KMS-11 (cell line): ENCODE data around the gene JAG2.

Source experiments
- H2AFZ ChIP-seq: fragments of 200-600 bp; sonication (generic); 2 replicates; pipeline ENCODE4 v1.6.1; 2016; ENCODE audit warnings: antibody characterized with exemption, mixed run types, low read depth
- H3K27ac ChIP-seq: fragments of 200-600 bp; sonication (generic); 2 replicates; pipeline ENCODE4 v1.6.1; 2016; ENCODE audit warnings: mild to moderate bottlenecking, mixed run types
- H3K27me3 ChIP-seq: fragments of 200-600 bp; sonication (generic); 2 replicates; pipeline ENCODE4 v1.6.1; 2017; ENCODE audit warnings: mild to moderate bottlenecking, low read depth, mixed run types, moderate library complexity; ENCODE audit not compliant: insufficient read depth
- H3K36me3 ChIP-seq: fragments of 200-600 bp; sonication (generic); 2 replicates; pipeline ENCODE4 v1.6.1; 2017; ENCODE audit warnings: mild to moderate bottlenecking, mixed run types; ENCODE audit not compliant: insufficient read depth
- H3K4me1 ChIP-seq: fragments of 200-600 bp; sonication (generic); 2 replicates; pipeline ENCODE4 v1.6.1; 2016; ENCODE audit warnings: mild to moderate bottlenecking, low read depth, mixed run types; ENCODE audit not compliant: poor library complexity, severe bottlenecking
- H3K4me2 ChIP-seq: fragments of 200-600 bp; sonication (generic); 2 replicates; pipeline ENCODE4 v1.7.0; 2016; ENCODE audit warnings: mild to moderate bottlenecking, mixed run types
- H3K4me3 ChIP-seq: fragments of 200-600 bp; sonication (generic); IDR thresholded peaks from 2 replicates; pipeline ENCODE4 v1.6.1; 2017; ENCODE audit warnings: low read depth, low read length, mixed read lengths; ENCODE audit not compliant: insufficient read depth
- H3K79me2 ChIP-seq: fragments of 200-600 bp; sonication (generic); 2 replicates; pipeline ENCODE4 v1.6.1; 2016; ENCODE audit warnings: low read depth, mixed run types; ENCODE audit not compliant: insufficient read depth
- H3K9ac ChIP-seq: fragments of 200-600 bp; sonication (generic); 2 replicates; pipeline ENCODE4 v1.6.1; 2016; ENCODE audit warnings: mild to moderate bottlenecking, mixed run types
- H4K20me1 ChIP-seq: fragments of 200-600 bp; sonication (generic); 2 replicates; pipeline ENCODE4 v1.6.1; 2016; ENCODE audit warnings: mild to moderate bottlenecking, mixed run types; ENCODE audit not compliant: insufficient read depth
- CTCF ChIP-seq: fragments of 200-600 bp; sonication (generic); conservative IDR thresholded peaks from 2 replicates; pipeline ENCODE4 v1.6.1; 2017; ENCODE audit warnings: low read depth, mild to moderate bottlenecking, antibody characterized with exemption, low read length, moderate library complexity, mixed read lengths

JAG2 gene

GRCh38 chr14:105214324-105214915 is 45.8 kb upstream of the JAG2 start:
- Histone ChIP-seq H3K79me2 (no peaks in the 10 kb centered on the region), H2AFZ (no peak overlapping the region), H3K27me3 (no peaks in the 10 kb centered on the region), H3K9ac (no peak overlapping the region), H3K27ac (no peak overlapping the region), H3K4me3 (no peak overlapping the region), H3K4me1 (no peaks in the 10 kb centered on the region), H4K20me1 (no peaks in the 10 kb centered on the region), H3K4me2 (no peak overlapping the region), H3K36me3 (no peaks in the 10 kb centered on the region)
- no peak for TF ChIP-seq CTCF

GRCh38 chr14:105213361-105213760 is 44.8 kb upstream of the JAG2 start:
- H3K4me2 ChIP-seq, result no peak overlapping the region
- no peak overlapping the region for H2AFZ ChIP-seq
- H3K79me2 ChIP-seq, result no peaks in the 10 kb centered on the region
- no peak overlapping the region for H3K9ac ChIP-seq
- H3K4me1 ChIP-seq, result no peaks in the 10 kb centered on the region
- TF ChIP-seq CTCF, result no peak
- no peaks in the 10 kb centered on the region for H3K27me3 ChIP-seq
- H4K20me1 ChIP-seq, result no peaks in the 10 kb centered on the region
- H3K27ac ChIP-seq, result no peak overlapping the region
- H3K4me3 ChIP-seq, result no peak overlapping the region
- H3K36me3 ChIP-seq, result no peaks in the 10 kb centered on the region

GRCh38 chr14:105212541-105213300 is 44.1 kb upstream of the JAG2 start:
- Histone ChIP-seq H3K4me2 (no peak overlapping the region), H3K4me3 (no peak overlapping the region), H3K9ac (no peak overlapping the region), H2AFZ (no peak overlapping the region), H3K27ac (no peak overlapping the region), H4K20me1 (no peaks in the 10 kb centered on the region), H3K36me3 (no peaks in the 10 kb centered on the region), H3K27me3 (no peaks in the 10 kb centered on the region), H3K4me1 (no peaks in the 10 kb centered on the region), H3K79me2 (no peaks in the 10 kb centered on the region)
- no peak for TF ChIP-seq CTCF

- no peaks in the 10 kb centered on the region for H3K36me3 ChIP-seq
- no peaks in the 10 kb centered on the region for H3K27me3 ChIP-seq
- no peak overlapping the region for H3K4me3 ChIP-seq
- H3K4me1 ChIP-seq, result no peaks in the 10 kb centered on the region
- TF ChIP-seq CTCF, result no peak
- H4K20me1 ChIP-seq, result no peaks in the 10 kb centered on the region
- no peak overlapping the region for H3K27ac ChIP-seq
- no peaks in the 10 kb centered on the region for H3K79me2 ChIP-seq
- no peak overlapping the region for H2AFZ ChIP-seq
- no peak overlapping the region for H3K9ac ChIP-seq
- H3K4me2 ChIP-seq, result no peak overlapping the region
These were observed 43.1 kb upstream of the JAG2 start for GRCh38 chr14:105211758-105212089.
